ENCODE results near the gene CEP55.

GRCh38 chr10:93577565-93577964 is 81.2 kb downstream of the CEP55 start:
- TF ChIP-seq CTCF (conservative IDR thresholded peaks at IDR 0.05; ENCODE audit: low read depth, low read length) = no peak
- TF ChIP-seq EZH2 (IDR thresholded peaks at IDR 0.05; ENCODE audit: low read length, unreplicated experiment) = no peak
- no peak for TF ChIP-seq EZH2phosphoT487 (IDR thresholded peaks at IDR 0.05; ENCODE audit: borderline replicate concordance, low read length)
